Measurements from ENCODE around the gene NDST3.

GRCh38 chr4:118235566-118236120, 201.4 kb downstream of the NDST3 start:
- no peak for TF ChIP-seq EZH2phosphoT487 (IDR thresholded peaks at IDR 0.05; ENCODE audit: borderline replicate concordance, low read length)
- TF ChIP-seq, protein P1, sequence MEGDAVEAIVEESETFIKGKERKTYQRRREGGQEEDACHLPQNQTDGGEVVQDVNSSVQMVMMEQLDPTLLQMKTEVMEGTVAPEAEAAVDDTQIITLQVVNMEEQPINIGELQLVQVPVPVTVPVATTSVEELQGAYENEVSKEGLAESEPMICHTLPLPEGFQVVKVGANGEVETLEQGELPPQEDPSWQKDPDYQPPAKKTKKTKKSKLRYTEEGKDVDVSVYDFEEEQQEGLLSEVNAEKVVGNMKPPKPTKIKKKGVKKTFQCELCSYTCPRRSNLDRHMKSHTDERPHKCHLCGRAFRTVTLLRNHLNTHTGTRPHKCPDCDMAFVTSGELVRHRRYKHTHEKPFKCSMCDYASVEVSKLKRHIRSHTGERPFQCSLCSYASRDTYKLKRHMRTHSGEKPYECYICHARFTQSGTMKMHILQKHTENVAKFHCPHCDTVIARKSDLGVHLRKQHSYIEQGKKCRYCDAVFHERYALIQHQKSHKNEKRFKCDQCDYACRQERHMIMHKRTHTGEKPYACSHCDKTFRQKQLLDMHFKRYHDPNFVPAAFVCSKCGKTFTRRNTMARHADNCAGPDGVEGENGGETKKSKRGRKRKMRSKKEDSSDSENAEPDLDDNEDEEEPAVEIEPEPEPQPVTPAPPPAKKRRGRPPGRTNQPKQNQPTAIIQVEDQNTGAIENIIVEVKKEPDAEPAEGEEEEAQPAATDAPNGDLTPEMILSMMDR (IDR thresholded peaks at IDR 0.05; ENCODE audit: low read depth, low read length, poor library complexity, severe bottlenecking) = no peak
